LNCAP (cell line): ENCODE results near the gene LINC01488.

ENCODE experiments used
- CTCF ChIP-seq: fragments of 450-650 bp; IDR thresholded peaks from 2 replicates; pipeline ENCODE4 v1.5.1; 2017; ENCODE audit warnings: mild to moderate bottlenecking

LINC01488 gene

GRCh38 chr11:69454018-69454417 is 27.4 kb upstream of the LINC01488 start:
- no peak for TF ChIP-seq CTCF

GRCh38 chr11:69455969-69456368 is 25.5 kb upstream of the LINC01488 start:
- no peak for TF ChIP-seq CTCF

- TF ChIP-seq CTCF = no peak
Observed at GRCh38 chr11:69456712-69457111, 24.8 kb upstream of the LINC01488 start.

GRCh38 chr11:69459848-69460539 is 21.5 kb upstream of the LINC01488 start:
- TF ChIP-seq CTCF = no peak

GRCh38 chr11:69460540-69461257 is 20.8 kb upstream of the LINC01488 start:
- no peak for TF ChIP-seq CTCF

- no peak for TF ChIP-seq CTCF
Observed at GRCh38 chr11:69461272-69461962, 20.0 kb upstream of the LINC01488 start.

GRCh38 chr11:69462106-69462951 is 19.1 kb upstream of the LINC01488 start:
- TF ChIP-seq CTCF = no peak
